Fibroblast of villous mesenchyme (primary cell): ENCODE data around the gene NOP53. TPM values are rescaled to one million over a fixed set of nuclear protein-coding genes. Genes with fewer than 3 reads are reported as not detected.
"Not testable (repeated sequence)": the region's sequence is repeated elsewhere in the genome, so short reads cannot be mapped to it uniquely, and the experiment has no call there.

Source experiments
- DNase-seq: peaks from one replicate; pipeline ENCODE4 v3.0.0-alpha.2; 2010; ENCODE audit warnings: low read depth
- H3K4me3 ChIP-seq: 2 replicates; pipeline ENCODE4 v1.5.1; 2011; ENCODE audit warnings: low read depth, mild to moderate bottlenecking, low read length
- CTCF ChIP-seq: IDR thresholded peaks from 2 replicates; pipeline ENCODE4 v1.5.1; 2012; ENCODE audit warnings: low read depth, mild to moderate bottlenecking, low read length; ENCODE audit not compliant: insufficient read depth
- total RNA-seq: library from RNA; depleted of rRNA; stranded (reverse); fragments of >200 nt; gene quantifications from 2 replicates; pipeline ENCODE4 v1.2.3, GENCODE V29; 2012

Gene NOP53
- total RNA-seq, 1 donor: 35.0 TPM

GRCh38 chr19:47742634-47743033 lies 2.7 kb upstream of the NOP53 start:
- H3K4me3 ChIP-seq: no peak overlapping the region
- TF ChIP-seq CTCF: no peak
- DNase-seq: peak; percentile 54

GRCh38 chr19:47746129-47746528 lies 783 bp downstream of the NOP53 start:
- H3K4me3 ChIP-seq: peak overlapping the region; percentile 88
- DNase-seq: not testable (repeated sequence)

GRCh38 chr19:47749326-47749725 lies 4.0 kb downstream of the NOP53 start:
- no peak for TF ChIP-seq CTCF
- no peak overlapping the region for H3K4me3 ChIP-seq
- no peak for DNase-seq

GRCh38 chr19:47750752-47751151 lies 5.4 kb downstream of the NOP53 start:
- TF ChIP-seq CTCF: no peak
- no peak overlapping the region for H3K4me3 ChIP-seq
- DNase-seq: no peak

GRCh38 chr19:47752440-47753211 lies 7.3 kb downstream of the NOP53 start:
- no peak for DNase-seq
- H3K4me3 ChIP-seq: no peak overlapping the region
- no peak for TF ChIP-seq CTCF

- DNase-seq: no peak
- no peak overlapping the region for H3K4me3 ChIP-seq
- no peak for TF ChIP-seq CTCF
Observed at GRCh38 chr19:47754206-47755064, 9.1 kb downstream of the NOP53 start.

- no peak overlapping the region for H3K4me3 ChIP-seq
- DNase-seq: no peak
- no peak for TF ChIP-seq CTCF
Observed at GRCh38 chr19:47755065-47755761, 9.9 kb downstream of the NOP53 start.
